Stimulated activated CD8-positive, alpha-beta memory T cell treated with anti-CD3 and anti-CD28 coated beads, Interleukin-2, amount 100 ng/mL, for 48 hours (primary cell): ENCODE measurements around the gene CASS4.
"Not testable (repeated sequence)": the region's sequence is repeated elsewhere in the genome, so short reads cannot be mapped to it uniquely, and the experiment has no call there.

Experiments used
- DNase-seq, 2 donors: peaks; one replicate each; pipeline ENCODE4 v3.0.0-alpha.2; 2020; ENCODE audit warnings: low read depth in 2 of 2

Gene CASS4, protein sequence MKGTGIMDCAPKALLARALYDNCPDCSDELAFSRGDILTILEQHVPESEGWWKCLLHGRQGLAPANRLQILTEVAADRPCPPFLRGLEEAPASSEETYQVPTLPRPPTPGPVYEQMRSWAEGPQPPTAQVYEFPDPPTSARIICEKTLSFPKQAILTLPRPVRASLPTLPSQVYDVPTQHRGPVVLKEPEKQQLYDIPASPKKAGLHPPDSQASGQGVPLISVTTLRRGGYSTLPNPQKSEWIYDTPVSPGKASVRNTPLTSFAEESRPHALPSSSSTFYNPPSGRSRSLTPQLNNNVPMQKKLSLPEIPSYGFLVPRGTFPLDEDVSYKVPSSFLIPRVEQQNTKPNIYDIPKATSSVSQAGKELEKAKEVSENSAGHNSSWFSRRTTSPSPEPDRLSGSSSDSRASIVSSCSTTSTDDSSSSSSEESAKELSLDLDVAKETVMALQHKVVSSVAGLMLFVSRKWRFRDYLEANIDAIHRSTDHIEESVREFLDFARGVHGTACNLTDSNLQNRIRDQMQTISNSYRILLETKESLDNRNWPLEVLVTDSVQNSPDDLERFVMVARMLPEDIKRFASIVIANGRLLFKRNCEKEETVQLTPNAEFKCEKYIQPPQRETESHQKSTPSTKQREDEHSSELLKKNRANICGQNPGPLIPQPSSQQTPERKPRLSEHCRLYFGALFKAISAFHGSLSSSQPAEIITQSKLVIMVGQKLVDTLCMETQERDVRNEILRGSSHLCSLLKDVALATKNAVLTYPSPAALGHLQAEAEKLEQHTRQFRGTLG

DNA sequence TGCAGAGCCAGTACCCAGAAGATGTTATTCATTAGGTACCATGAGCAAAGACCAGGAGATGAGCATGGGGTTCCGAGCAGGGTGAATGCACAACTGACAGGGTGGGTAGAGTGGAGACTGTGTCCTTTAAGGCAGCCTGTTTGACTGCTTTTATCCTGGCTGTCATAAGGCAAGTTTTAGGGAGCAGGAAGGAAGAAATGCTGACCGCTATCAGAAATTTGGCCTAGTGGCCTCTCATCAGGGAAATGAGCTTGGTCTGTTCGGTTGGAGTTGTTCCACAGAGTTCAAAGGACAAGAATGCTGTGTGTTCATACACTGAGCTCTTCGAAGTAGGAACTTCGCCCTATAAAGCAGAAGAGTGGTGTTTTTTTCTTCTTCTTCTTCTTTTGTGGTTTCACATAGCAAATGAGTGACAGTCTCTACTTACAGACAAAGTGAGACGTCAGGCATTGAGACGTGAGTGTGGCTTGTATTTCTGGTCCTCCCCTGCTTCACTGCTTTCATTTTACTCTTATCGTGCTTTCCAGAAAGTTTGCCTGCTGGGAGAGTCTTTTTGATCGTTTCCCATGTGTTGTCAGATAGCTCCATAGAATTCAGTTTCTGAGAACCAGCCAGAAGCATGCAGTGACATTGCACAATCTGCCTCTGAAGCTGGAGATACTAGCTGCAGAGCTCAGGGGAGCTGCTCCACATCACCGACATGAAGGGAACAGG, at the start of gene CASS4:
TSS of gene CASS4 (plus strand) at position 502 of the 714 bp plus-strand sequence. CDS start at position 701, 199 bp downstream.
- no peak for DNase-seq

DNA sequence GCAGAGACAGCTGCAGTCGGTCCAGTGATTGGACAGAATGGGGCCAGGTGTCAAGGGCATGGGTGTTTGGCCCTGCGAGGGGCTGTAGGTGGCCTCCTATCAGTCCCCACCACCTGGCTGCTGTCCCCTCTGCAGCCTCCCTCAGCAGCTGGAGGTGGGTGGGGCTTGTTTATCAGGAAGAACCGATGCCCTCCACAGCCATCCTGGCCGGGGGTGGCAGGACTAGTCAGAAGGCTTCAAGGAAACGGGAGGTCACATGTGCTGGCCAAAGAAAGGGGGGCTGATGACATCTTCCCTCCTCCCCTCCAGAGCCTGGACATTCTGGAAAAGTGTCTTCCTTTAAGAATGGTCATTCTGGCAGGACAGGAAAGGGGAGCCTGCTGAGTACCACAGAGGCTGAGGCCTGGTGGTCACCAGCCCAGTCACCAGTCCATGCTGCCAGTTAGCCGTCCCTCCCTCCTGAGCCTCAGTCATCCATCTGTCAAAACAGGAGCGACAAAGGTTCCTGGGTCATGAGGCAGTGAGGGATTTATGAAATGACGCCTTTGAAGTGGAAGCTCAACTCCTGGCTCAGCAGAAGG, 49.1 kb upstream of the CASS4 start:
- DNase-seq: no peak

DNA sequence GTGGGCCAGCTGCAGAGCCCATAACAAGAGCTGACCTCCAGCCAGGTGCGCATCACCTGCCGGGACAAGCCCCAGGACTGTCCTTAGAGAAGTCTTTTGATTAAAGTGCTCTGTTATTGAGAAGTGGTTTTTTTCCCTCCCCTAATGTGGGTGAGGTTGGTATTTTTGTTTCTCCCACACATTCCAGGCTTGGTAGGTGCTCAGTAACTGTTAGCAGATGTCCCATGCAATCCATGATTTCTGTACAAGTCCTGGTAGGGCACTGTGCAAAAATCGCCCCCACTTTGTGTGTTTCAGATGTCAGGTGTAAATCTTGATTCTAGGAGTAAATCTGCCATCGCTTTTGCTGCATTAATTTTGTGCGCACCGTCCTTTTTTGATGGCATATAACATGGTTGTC, 48.6 kb upstream of the CASS4 start:
- DNase-seq: no peak

DNA sequence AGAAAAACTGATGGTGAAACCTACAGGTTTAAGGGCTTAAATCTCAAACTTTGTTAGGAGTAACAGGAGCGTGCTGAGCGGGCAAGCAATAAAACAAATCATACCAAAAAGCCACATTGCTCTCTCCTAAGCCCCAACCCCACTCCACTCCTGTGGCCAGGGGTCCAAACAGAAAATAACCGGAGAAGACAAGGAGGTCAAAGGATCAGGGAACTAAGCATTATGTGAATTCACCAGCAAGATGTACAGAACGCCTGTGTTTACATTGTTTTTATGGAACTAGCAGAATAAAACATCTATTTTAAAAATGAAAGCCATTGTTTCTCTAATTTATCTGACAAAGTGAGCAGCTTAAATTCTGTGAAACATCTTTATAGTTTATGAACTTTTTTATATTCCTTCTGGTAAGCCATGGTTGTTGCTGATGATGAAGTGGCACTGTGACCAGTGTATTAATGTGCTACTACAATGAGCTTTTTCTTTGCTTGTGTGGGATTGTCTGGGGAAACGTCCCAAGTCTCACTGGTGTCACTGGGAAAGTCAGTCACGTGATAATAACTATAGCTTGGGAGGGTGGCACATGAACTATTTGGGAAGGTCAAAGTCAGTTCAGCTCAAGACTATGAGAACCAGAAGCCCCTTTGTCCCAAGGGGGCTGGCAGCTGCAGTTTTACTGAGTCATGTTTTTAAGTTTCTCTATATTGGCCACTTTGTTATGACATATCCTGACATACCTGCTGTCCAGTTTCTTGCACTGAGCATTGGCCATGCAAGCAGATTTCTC, 43.5 kb upstream of the CASS4 start:
- no peak for DNase-seq

DNA sequence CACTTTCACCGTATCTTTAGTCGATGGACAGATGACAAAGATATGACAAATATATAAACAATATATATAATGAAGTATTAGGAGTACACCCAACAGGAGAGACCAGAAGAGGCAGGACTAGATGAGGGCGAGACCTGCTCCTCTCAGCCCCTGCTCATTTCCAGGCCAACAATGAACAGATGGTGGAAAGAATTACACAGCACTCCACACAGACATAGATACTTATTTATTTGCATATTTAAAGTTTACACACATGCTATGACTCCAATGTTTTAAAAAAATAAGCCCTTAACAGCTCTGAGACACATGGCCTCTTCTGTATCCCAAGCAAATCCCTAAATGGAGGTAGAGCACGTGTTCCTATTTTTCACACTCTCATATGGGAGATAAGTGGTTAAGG, 42.9 kb upstream of the CASS4 start:
- no peak for DNase-seq

DNA sequence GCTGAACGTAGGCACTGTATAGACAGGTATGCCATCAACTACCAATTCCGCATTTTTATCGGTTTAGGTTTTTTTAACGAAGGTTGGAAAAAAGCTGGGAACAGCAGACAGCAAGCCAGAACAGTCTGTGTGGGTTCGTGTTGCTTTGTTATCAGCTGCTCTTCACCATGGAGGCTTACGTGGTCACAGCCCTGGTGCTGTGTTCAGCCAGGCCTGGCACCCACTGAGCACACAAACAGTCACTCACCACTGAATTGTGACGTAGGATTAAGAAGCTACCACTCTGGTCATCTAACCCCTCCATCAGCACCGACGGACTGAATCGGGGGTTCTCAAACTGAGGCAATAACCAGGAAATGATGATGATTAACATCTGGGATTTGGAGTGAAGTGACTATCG, 40.1 kb upstream of the CASS4 start:
- DNase-seq: no peak

DNA sequence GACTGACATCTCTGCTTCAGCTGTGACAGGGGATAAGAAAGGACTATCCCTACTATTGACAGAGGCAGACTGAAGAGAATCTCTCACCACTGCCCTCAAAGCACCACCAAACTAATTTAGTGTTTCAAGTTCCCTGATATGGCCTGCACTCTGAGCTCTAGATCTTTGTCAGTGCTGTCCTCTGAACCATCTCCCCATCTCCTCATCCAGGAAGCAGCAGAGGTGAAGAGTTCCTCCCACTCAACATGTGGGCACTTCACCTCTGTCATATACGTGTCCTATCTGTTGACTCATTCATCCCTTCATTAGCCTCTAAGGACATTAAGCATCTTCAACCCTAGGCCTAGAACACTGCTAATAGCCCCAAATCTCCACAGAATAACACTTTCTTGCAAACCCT, 39.2 kb upstream of the CASS4 start:
- DNase-seq: no peak

DNA sequence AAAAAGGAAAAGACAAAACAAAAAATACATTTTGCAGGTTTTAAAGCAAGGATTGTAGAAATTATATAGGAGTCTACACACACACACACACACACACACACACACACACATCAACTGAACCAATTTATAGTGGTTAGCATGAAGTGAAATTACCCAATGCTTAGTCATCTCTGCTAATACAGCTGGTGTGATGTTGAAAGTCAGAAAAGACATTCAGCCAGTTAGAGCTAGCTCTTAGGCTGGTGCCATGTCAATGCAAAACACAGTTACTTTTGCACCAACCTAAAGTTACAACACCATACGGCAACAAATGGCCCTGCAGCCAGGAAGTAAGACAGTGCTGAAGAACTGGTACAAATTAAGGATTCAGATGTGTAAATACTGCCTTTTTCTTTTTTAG, 38.1 kb upstream of the CASS4 start:
- no peak for DNase-seq

DNA sequence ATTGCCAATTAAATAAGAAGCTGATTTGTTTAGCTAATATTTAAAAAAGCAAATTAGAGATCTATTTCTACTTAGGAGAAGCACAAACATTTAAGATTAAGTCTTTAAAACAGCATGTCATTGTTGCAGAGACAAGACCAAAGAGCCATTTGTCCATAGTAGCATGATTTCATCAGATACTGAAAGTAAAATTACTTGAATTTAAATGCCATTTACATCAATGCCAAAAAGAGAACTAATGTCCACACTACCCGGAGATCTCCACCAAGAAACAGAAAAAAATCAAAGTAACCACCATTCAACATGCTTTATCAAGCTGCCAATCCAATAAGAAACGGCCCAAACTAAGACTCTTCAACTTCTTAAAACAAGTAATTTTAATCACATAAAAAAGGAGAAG, 35.7 kb upstream of the CASS4 start:
- DNase-seq: no peak

DNA sequence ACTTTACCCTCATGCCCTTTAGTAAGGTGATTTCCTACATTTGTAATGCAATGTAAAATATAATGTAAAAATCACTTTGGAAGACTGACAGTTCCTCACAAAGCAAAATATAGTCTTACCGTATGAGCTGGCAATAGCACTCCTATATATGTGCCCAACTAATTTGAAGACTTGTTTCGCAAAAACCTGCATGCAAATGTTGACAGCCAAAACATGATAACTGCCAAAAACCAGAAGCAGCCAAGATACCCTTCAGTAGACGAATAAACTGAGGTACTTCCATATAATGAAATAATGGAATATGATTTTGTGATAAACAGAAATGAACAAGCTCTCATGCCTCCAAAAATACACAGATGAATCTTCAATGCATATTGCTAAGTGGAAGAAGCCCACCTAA, 33.7 kb upstream of the CASS4 start:
- DNase-seq: no peak

DNA sequence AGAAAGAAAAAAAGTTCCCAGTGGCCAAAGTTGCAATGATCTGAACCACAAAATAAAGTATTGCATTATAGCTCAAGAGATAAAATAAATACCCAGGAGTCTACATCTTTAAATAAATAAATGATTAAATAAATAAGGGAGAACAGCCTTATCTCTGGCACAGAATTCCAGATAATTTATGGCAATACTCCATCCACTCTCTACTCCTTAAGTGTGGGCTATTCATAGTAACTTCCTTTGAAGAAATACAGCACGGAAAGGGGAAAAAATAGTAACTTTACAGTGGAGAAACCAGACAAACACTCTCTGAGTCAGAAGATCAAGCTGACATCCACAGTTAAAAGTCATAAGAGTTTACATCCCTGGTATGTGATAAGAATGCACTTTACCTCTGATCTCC, 31.7 kb upstream of the CASS4 start:
- no peak for DNase-seq

DNA sequence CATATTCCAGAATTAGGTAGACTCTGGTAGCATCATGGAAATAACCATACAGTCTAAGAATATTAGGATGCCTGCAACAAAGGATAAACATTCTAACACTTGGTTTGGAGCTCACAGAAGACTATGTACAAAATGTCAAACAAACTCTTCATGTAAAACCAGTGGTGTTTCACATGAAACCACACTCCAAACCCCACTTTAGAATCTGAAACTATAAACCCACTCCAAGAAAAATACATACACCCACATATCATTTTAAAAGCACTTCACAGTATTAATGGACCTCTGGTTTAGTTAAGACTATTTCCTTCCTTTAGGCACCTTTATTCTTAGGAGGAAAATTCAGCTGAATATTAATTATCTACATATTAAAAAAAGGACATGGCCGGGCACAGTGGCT, 30.6 kb upstream of the CASS4 start:
- DNase-seq: no peak

DNA sequence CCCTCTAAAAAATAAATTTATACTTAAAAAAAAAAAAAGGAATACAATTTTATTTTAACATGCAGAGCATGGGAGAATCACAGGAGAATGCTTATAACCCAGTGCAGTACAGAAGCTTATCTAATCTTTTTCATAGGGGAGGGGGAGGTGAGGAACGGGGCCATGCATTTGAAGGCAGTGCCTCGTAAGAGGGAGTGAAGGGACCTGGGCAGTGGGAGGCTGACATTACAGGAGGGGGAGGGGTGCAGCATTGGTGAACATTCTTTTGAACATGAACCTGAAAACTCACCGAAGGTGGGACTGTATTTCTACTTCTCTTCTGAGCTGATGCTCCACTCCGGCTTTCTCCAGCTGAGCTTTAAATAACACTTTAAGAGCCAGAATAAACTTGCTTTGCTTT, 29.4 kb upstream of the CASS4 start:
- no peak for DNase-seq

DNA sequence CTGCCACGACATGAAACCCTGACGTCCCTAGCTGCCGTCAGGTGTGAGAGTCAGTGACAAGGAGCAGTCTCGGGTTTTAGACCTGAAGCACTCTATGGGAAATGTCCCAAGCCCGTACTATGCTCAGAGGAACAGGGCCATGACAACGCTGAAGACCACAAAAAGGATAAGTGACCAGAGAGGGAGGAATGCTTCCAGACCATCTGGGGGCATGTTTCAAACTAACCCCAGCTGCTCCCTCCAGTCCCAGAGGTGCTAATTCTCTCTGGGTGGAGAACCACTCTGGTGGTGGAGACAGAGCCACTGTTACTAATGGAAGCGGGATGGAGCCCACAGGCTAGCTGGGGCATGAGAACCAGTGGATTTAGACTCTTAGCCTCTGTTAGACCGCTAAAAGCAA, 28.7 kb upstream of the CASS4 start:
- no peak for DNase-seq

DNA sequence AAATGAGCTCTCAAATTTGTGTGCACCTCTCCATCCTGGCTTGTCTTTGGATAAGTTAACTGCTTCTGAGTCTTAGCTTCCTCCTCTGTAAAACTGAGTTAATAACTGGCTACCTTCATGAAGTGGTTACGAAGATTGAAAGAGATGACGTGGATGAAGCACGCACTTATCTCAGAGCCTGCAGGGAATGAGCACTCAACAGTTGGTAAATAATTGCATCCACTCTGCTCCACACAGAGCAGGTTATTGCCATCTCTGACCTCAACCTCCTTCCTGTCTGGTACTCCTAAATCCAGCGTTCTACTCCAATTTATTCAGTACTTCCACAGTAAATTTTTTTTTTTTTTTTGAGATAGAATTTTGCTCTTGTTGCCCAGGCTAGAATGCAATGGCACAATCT, 26.9 kb upstream of the CASS4 start:
- no peak for DNase-seq

DNA sequence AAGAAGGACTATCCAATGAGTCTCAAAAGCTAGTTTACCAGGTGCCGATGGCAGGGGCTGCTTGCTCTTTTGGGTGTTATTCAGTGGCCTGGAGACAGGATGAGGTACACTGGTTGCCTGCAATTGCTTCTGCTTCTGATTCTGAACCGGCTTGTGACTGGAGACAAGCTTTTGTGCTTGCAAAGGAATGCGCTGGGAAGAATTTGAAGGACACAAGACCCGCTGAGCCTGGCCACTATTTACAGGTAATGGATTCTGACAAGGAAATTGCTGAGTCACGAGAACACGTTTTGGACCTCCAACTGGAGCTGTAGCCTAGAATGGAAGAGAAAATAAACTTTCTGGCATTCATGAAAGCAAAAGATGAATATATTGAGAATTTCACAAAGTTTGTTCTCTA, 25.8 kb upstream of the CASS4 start:
- no peak for DNase-seq

DNA sequence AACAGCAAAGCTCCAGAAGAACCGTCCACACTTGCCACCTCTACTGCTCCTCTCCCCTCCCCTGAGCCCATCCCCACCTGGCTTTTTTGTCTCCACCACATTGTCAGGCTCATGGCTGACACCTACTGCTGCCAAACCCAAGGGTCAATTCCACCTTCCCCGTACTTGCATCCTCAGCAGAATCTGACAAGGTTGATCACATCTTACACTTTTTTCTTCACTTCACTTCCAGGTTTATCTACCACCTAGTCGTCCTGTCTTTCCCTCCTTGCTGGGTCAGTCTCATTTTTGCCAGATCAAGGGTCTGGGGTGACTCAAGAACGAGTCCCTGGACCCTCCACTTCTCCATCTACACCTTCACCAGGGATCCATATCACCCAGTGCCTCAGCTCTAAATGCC, 23.2 kb upstream of the CASS4 start:
- DNase-seq: no peak

DNA sequence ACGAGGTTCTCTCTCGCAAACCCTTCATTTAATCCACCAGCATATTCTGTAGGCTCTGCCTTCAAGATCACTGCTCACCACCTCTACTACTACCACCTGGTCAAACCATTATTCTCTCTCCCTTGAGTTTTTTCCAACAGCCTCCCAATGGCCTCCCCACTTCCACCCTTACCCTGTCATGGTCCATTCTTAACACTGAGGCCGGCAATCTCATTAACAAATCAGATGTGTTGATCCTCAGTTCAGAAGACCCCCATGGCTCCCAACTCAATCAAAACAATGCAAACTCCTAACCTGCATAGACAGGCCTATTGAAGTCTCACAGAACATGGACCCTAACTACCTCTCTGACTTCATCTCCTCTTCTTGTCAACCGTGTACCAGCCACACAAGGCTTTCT, 22.3 kb upstream of the CASS4 start:
- no peak for DNase-seq

DNA sequence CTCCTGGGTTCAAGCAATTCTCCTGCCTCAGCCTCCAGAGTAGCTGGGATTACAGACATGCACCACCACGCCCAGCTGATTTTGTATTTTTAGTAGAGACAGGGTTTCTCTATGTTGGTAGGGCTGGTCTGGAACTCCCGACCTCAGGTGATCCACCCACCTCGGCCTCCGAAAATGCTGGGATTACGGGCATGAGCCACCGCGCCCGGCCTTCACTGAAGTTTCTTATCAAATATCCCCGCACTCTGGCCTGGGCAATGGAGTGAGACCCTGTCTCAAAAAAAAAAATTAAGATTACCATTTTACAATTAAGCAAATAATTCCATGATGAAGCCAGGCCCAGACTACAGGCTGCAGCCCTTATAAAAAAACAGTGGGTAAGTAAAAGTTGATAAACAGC, 21.7 kb upstream of the CASS4 start:
- not testable (repeated sequence) for DNase-seq

DNA sequence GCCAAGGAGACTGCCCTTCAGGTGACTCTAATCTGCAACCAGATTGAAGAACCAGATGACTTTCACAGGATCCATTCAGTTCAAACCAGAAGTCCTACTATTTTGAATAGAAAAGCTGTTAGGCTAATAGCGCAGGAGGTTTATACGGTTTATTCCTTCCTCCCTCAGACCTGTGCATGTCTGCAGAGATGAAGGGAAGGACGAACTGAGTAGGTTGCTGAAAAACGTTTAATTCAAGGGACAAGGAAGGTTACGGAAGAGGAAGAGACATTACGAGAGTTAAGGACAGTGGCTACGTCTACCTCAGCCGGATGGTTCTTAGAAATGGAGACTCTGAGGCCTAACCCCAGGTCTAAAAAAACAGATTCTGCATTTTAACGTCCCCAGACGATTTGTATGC, 21.0 kb upstream of the CASS4 start:
- DNase-seq: no peak

DNA sequence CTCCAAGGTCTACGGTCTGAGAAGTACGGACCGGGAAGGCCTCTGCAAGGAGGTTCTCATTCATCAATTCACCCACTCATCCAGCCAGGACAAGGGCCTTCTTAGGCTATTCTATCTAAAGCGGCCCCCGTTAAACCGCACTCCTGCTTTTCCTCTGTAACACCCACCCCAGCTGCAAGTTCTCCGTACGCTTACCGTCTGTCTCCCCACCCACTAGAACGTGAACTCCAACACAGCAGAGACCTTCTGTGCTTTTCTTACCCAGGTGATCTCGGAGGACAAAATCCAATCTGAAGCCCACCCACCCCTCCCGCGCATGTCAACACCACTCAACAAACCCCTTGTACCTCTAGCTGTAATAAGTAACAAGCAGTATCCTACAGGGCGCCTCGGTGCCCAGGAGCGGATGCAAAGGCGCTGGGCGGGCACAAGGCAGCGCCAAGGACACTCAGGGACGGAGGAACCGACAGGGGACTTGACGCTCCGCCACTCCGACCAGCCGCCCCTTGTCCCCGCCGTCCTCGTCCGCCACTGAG, 20.4 kb upstream of the CASS4 start:
- no peak for DNase-seq
